H9 (cell line): Measurements from ENCODE around the gene STRIT1. TPM values are rescaled to one million over a fixed set of nuclear protein-coding genes. Genes with fewer than 3 reads are reported as not detected.
A peak's percentile ranks its signal among the peaks of the same experiment; 100 is the strongest.

Experiments
- DNase-seq: peaks from one replicate; pipeline ENCODE4 v3.0.0-alpha.2; 2017
- H2AFZ ChIP-seq: one replicate; pipeline ENCODE4 v1.6.1; 2013; ENCODE audit warnings: mild to moderate bottlenecking, low read length, control low read depth, moderate library complexity
- H2AK5ac ChIP-seq: 2 replicates; pipeline ENCODE4 v1.6.1; 2013; ENCODE audit warnings: low read length, control low read depth, mixed read lengths; ENCODE audit not compliant: insufficient read length
- H2BK120ac ChIP-seq: one replicate; pipeline ENCODE4 v1.6.1; 2013; ENCODE audit warnings: low read depth, mild to moderate bottlenecking, low read length, control low read depth, inconsistent platforms; ENCODE audit not compliant: poor library complexity, severe bottlenecking
- H2BK12ac ChIP-seq: 2 replicates; pipeline ENCODE4 v1.6.1; 2013; ENCODE audit warnings: low read length, control low read depth, mixed read lengths, low read depth; ENCODE audit not compliant: insufficient read length
- H2BK15ac ChIP-seq: 2 replicates; pipeline ENCODE4 v1.6.1; 2013; ENCODE audit warnings: low read depth, low read length, control low read depth
- H2BK20ac ChIP-seq: one replicate; pipeline ENCODE4 v1.6.1; 2013; ENCODE audit warnings: low read depth, mild to moderate bottlenecking, low read length, control low read depth, inconsistent platforms; ENCODE audit not compliant: poor library complexity, severe bottlenecking
- H2BK5ac ChIP-seq: 2 replicates; pipeline ENCODE4 v1.6.1; 2013; ENCODE audit warnings: low read length, control low read depth, mixed read lengths; ENCODE audit not compliant: insufficient read length
- H3K14ac ChIP-seq: 2 replicates; pipeline ENCODE4 v1.6.1; 2013; ENCODE audit warnings: low read length, control low read depth; ENCODE audit not compliant: insufficient read depth
- H3K18ac ChIP-seq: 2 replicates; pipeline ENCODE4 v1.6.1; 2013; ENCODE audit warnings: low read depth, mild to moderate bottlenecking, mixed read lengths, low read length, control low read depth; ENCODE audit not compliant: insufficient read length
- H3K23ac ChIP-seq: 2 replicates; pipeline ENCODE4 v1.6.1; 2013; ENCODE audit warnings: low read length, control low read depth, mixed read lengths, low read depth; ENCODE audit not compliant: insufficient read length
- H3K23me2 ChIP-seq: 2 replicates; pipeline ENCODE4 v1.6.1; 2013; ENCODE audit warnings: low read depth, mild to moderate bottlenecking, mixed read lengths, low read length, control low read depth; ENCODE audit not compliant: insufficient read length, poor library complexity, severe bottlenecking
- H3K27ac ChIP-seq: 2 replicates; pipeline ENCODE4 v1.5.1; 2013; ENCODE audit warnings: low read length, control low read depth, mixed read lengths, low read depth; ENCODE audit not compliant: insufficient read length
- H3K27me3 ChIP-seq: 2 replicates; pipeline ENCODE4 v1.6.1; 2013; ENCODE audit warnings: low read length, control low read depth, inconsistent platforms; ENCODE audit not compliant: insufficient read depth
- H3K4ac ChIP-seq: 2 replicates; pipeline ENCODE4 v1.6.1; 2013; ENCODE audit warnings: low read depth, mild to moderate bottlenecking, control low read depth, inconsistent platforms, low read length, moderate library complexity
- H3K4me1 ChIP-seq: 2 replicates; pipeline ENCODE4 v1.6.1; 2013; ENCODE audit warnings: low read length, control low read depth, inconsistent platforms; ENCODE audit not compliant: insufficient read depth
- H3K4me2 ChIP-seq: 2 replicates; pipeline ENCODE4 v1.6.1; 2013; ENCODE audit warnings: low read length, control low read depth, mixed read lengths; ENCODE audit not compliant: insufficient read length, insufficient read depth
- H3K56ac ChIP-seq: 2 replicates; pipeline ENCODE4 v1.6.1; 2013; ENCODE audit warnings: low read depth, mild to moderate bottlenecking, mixed read lengths, low read length, control low read depth; ENCODE audit not compliant: insufficient read length
- H3K79me1 ChIP-seq: 2 replicates; pipeline ENCODE4 v1.6.1; 2013; ENCODE audit warnings: low read depth, mild to moderate bottlenecking, moderate library complexity, low read length, control low read depth, inconsistent platforms; ENCODE audit not compliant: insufficient read depth, poor library complexity, severe bottlenecking
- H3K79me2 ChIP-seq: 2 replicates; pipeline ENCODE4 v1.6.1; 2013; ENCODE audit warnings: low read length, control low read depth, inconsistent platforms; ENCODE audit not compliant: insufficient read depth
- H3K9ac ChIP-seq: 2 replicates; pipeline ENCODE4 v1.6.1; 2013; ENCODE audit warnings: low read length, control low read depth, mixed read lengths; ENCODE audit not compliant: insufficient read length; ENCODE audit errors: extremely low read depth
- H3K9me3 ChIP-seq: one replicate; pipeline ENCODE4 v1.6.1; 2013; ENCODE audit warnings: low read depth, low read length, inconsistent platforms; ENCODE audit not compliant: control insufficient read depth
- H3T11ph ChIP-seq: one replicate; pipeline ENCODE4 v1.6.1; 2013; ENCODE audit warnings: mild to moderate bottlenecking, low read length, control low read depth, inconsistent platforms
- H4K20me1 ChIP-seq: one replicate; pipeline ENCODE4 v1.6.1; 2013; ENCODE audit not compliant: control insufficient read depth, insufficient read length, insufficient read depth
- H4K5ac ChIP-seq: 2 replicates; pipeline ENCODE4 v1.6.1; 2013; ENCODE audit warnings: low read depth, mild to moderate bottlenecking, mixed read lengths, low read length, control low read depth; ENCODE audit not compliant: insufficient read length
- H4K8ac ChIP-seq: replicated peaks from 2 replicates; pipeline ENCODE4 v1.6.1; 2013; ENCODE audit warnings: low read length, control low read depth, mixed read lengths, low read depth; ENCODE audit not compliant: insufficient read length
- H4K91ac ChIP-seq: 2 replicates; pipeline ENCODE4 v1.6.1; 2013; ENCODE audit warnings: low read depth, mild to moderate bottlenecking, moderate library complexity, mixed read lengths, low read length, control low read depth; ENCODE audit not compliant: insufficient read length
- H3K27ac Mint-ChIP-seq, 3 experiments: 2 replicates in 2 of 3; 3 replicates in 1 of 3; pipeline ENCODE4 v1.8.0; 2020 to 2021; ENCODE audit warnings: mixed read lengths in 3 of 3, mild to moderate bottlenecking in 1 of 3, moderate library complexity in 1 of 3
- H3K27me3 Mint-ChIP-seq: 2 replicates; pipeline ENCODE4 v1.8.0; 2021; ENCODE audit warnings: low read depth, mild to moderate bottlenecking, moderate library complexity, mixed read lengths
- H3K36me3 Mint-ChIP-seq, 3 experiments: 2 replicates in 2 of 3; 3 replicates in 1 of 3; pipeline ENCODE4 v1.8.0; 2020 to 2021; ENCODE audit warnings: low read depth in 3 of 3, mixed read lengths in 3 of 3; ENCODE audit not compliant: insufficient read depth in 1 of 3
- H3K4me1 Mint-ChIP-seq, 2 experiments: 2 replicates each; pipeline ENCODE4 v1.8.0; 2020; ENCODE audit warnings: mixed read lengths in 2 of 2
- H3K4me3 Mint-ChIP-seq, 2 experiments: 2 replicates in 1 of 2; 3 replicates in 1 of 2; pipeline ENCODE4 v1.8.0; 2020 to 2021; ENCODE audit warnings: mild to moderate bottlenecking in 2 of 2, mixed read lengths in 2 of 2, moderate library complexity in 1 of 2
- H3K9me3 Mint-ChIP-seq, 2 experiments: 2 replicates in 1 of 2; 3 replicates in 1 of 2; pipeline ENCODE4 v1.8.0; 2020; ENCODE audit warnings: mild to moderate bottlenecking in 2 of 2, mixed read lengths in 2 of 2, moderate library complexity in 1 of 2
- WGBS: extraction: QIAGEN DNeasy Blood & Tissue Kit; methylation state at CpG from one replicate; pipeline ENCODE4 v1.1.7; 2013; ENCODE audit warnings: missing lambda C conversion rate, low lambda C conversion rate, mixed read lengths; ENCODE audit not compliant: insufficient read length; ENCODE audit errors: extremely low coverage; 5-methylcytosine and 5-hydroxymethylcytosine counted together
- total RNA-seq: library from RNA; stranded (reverse); gene quantifications from 2 replicates; pipeline ENCODE4 v1.2.1, GENCODE V29; 2021
- TF ChIP-seq, protein P1 (sequence below): fragments of 200-600 bp; sonication (generic); conservative IDR thresholded peaks from 3 replicates; pipeline ENCODE4 v1.8.0; 2021; ENCODE audit warnings: antibody characterized with exemption, mild to moderate bottlenecking

Gene STRIT1
- total RNA-seq, 1 experiment from 2014 or later, result not detected

DNA sequence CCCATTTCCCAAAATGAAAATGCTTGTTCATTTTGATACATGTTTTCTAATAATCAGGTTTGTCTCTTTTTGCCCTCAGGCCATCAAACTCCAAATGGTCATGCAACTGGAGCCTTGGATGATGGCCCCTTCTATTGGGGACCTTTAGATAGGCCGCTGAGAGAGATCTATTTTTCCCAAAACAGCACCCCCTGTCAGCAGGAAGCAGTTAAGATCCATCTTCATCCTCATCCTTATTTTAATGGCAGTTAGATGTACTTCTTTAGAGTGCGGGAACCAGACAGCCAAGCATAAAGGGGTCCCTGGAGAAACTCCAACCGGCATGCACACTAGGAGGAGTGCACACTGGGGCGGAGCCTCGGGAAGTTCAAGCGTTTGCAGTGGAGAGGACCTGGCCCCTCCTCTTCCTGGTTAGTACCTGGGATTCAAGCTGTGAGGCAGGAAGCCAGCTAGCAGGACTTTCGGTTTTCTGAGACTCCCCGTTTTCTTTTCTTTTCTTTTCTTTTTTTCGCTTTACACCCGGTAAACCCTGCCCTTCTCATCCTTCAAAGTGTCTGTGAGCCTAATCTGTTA is 31.9 kb upstream of the STRIT1 start:
- H3K27ac ChIP-seq, result no peak overlapping the region
- no peak overlapping the region for H4K5ac ChIP-seq
- H2AFZ ChIP-seq, result no peak overlapping the region
- H2BK15ac ChIP-seq, result no peak overlapping the region
- no peaks in the 10 kb centered on the region for H3K79me1 ChIP-seq
- no peaks in the 10 kb centered on the region for H3K79me2 ChIP-seq
- no peak overlapping the region for H2BK5ac ChIP-seq
- no peak overlapping the region for H4K91ac ChIP-seq
- H2BK20ac ChIP-seq, result no peak overlapping the region
- H2AK5ac ChIP-seq, result no peak overlapping the region
- WGBS, result no CpG with 5 or more reads among the region's 10 CpGs
- H3K4me2 ChIP-seq, result no peak overlapping the region
- H3K9me3 ChIP-seq, result no peaks in the 10 kb centered on the region
- H3K9me3 Mint-ChIP-seq, result no peaks in the 10 kb centered on the region
- H2BK120ac ChIP-seq, result no peak overlapping the region
- no peaks in the 10 kb centered on the region for H4K20me1 ChIP-seq
- H3K23ac ChIP-seq, result no peak overlapping the region
- H3T11ph ChIP-seq, result no peak overlapping the region
- H3K56ac ChIP-seq, result no peak overlapping the region
- peaks cover 6 to 7% of the 10 kb centered on the region in 2 experiments; a peak in 3 of 4 replicates for H3K4me1 Mint-ChIP-seq
- H3K23me2 ChIP-seq, result no peaks in the 10 kb centered on the region
- peak overlapping the region in 2 of 3 experiments; percentile 69 to 88; a peak in 3 of 7 replicates for H3K27ac Mint-ChIP-seq
- no peaks in the 10 kb centered on the region for H3K4me1 ChIP-seq
- H2BK12ac ChIP-seq, result no peak overlapping the region
- DNase-seq, result peak; percentile 53
- no peaks in the 10 kb centered on the region for H3K27me3 ChIP-seq
- no peaks in the 10 kb centered on the region for H3K27me3 Mint-ChIP-seq
- H3K4me3 Mint-ChIP-seq, result no peak overlapping the region
- no peak overlapping the region for H3K14ac ChIP-seq
- H3K18ac ChIP-seq, result no peak overlapping the region
- H3K36me3 Mint-ChIP-seq, result no peaks in the 10 kb centered on the region
- H3K4ac ChIP-seq, result no peak overlapping the region
- H3K9ac ChIP-seq, result no peak overlapping the region
- TF ChIP-seq, protein P1, sequence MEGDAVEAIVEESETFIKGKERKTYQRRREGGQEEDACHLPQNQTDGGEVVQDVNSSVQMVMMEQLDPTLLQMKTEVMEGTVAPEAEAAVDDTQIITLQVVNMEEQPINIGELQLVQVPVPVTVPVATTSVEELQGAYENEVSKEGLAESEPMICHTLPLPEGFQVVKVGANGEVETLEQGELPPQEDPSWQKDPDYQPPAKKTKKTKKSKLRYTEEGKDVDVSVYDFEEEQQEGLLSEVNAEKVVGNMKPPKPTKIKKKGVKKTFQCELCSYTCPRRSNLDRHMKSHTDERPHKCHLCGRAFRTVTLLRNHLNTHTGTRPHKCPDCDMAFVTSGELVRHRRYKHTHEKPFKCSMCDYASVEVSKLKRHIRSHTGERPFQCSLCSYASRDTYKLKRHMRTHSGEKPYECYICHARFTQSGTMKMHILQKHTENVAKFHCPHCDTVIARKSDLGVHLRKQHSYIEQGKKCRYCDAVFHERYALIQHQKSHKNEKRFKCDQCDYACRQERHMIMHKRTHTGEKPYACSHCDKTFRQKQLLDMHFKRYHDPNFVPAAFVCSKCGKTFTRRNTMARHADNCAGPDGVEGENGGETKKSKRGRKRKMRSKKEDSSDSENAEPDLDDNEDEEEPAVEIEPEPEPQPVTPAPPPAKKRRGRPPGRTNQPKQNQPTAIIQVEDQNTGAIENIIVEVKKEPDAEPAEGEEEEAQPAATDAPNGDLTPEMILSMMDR, result peak; percentile 52
- no peak overlapping the region for H4K8ac ChIP-seq
